HG02938 (cell line): ENCODE results near the gene CHRNA4.
"Not testable (repeated sequence)": the region's sequence is repeated elsewhere in the genome, so short reads cannot be mapped to it uniquely, and the experiment has no call there.

Experiments used
- ATAC-seq: cut with Tn5 transposase; IDR thresholded peaks from one replicate; pipeline ENCODE4 v1.9.1; 2021; ENCODE audit warnings: mild to moderate bottlenecking, moderate library complexity; ENCODE audit not compliant: unreplicated experiment

The CHRNA4 gene

GRCh38 chr20:63312273-63312672 is 48.9 kb downstream of the CHRNA4 start:
- no peak for ATAC-seq

- no peak for ATAC-seq
Observed at GRCh38 chr20:63311833-63312243, 49.3 kb downstream of the CHRNA4 start.

- ATAC-seq: no peak
Observed at GRCh38 chr20:63311186-63311832, 49.8 kb downstream of the CHRNA4 start.

GRCh38 chr20:63310265-63310991 is 50.7 kb downstream of the CHRNA4 start:
- no peak for ATAC-seq

- no peak for ATAC-seq
Observed at GRCh38 chr20:63309261-63310071, 51.7 kb downstream of the CHRNA4 start.

- no peak for ATAC-seq
Observed at GRCh38 chr20:63308218-63308911, 52.8 kb downstream of the CHRNA4 start.

GRCh38 chr20:63307538-63308217 is 53.5 kb downstream of the CHRNA4 start:
- ATAC-seq: no peak

GRCh38 chr20:63306673-63307537 is 54.2 kb downstream of the CHRNA4 start:
- ATAC-seq: no peak

- not testable (repeated sequence) for ATAC-seq
Observed at GRCh38 chr20:63305933-63306672, 55.0 kb downstream of the CHRNA4 start.

- no peak for ATAC-seq
Observed at GRCh38 chr20:63305393-63305792, 55.8 kb downstream of the CHRNA4 start.

- no peak for ATAC-seq
Observed at GRCh38 chr20:63303095-63303666, 58.0 kb downstream of the CHRNA4 start.

- ATAC-seq: no peak
Observed at GRCh38 chr20:63301671-63302070, 59.5 kb downstream of the CHRNA4 start.

GRCh38 chr20:63298731-63299312 is 62.3 kb downstream of the CHRNA4 start:
- no peak for ATAC-seq

- ATAC-seq: no peak
Observed at GRCh38 chr20:63297796-63298572, 63.2 kb downstream of the CHRNA4 start.

- ATAC-seq: no peak
Observed at GRCh38 chr20:63297371-63297781, 63.8 kb downstream of the CHRNA4 start.

- ATAC-seq: no peak
Observed at GRCh38 chr20:63296531-63297299, 64.4 kb downstream of the CHRNA4 start.

GRCh38 chr20:63295846-63296245 is 65.3 kb downstream of the CHRNA4 start:
- ATAC-seq: no peak
